Measurements from ENCODE around the gene ZBTB7B.

Gene ZBTB7B

GRCh38 chr1:155038602-155039307 is 36.2 kb downstream of the ZBTB7B start:
- DNase-seq (ENCODE audit: low spot score): no peak

- no peak for DNase-seq (ENCODE audit: low spot score)
Measured at GRCh38 chr1:155039308-155039669, 36.7 kb downstream of the ZBTB7B start.

GRCh38 chr1:155040358-155041093 is 37.9 kb downstream of the ZBTB7B start:
- no peak for DNase-seq (ENCODE audit: low spot score)

- DNase-seq (ENCODE audit: low spot score): no peak
Measured at GRCh38 chr1:155042789-155043188, 40.2 kb downstream of the ZBTB7B start.

- no peak for DNase-seq (ENCODE audit: low spot score)
Measured at GRCh38 chr1:155043301-155043702, 40.7 kb downstream of the ZBTB7B start.

- DNase-seq (ENCODE audit: low spot score): no peak
Measured at GRCh38 chr1:155043793-155044192, 41.2 kb downstream of the ZBTB7B start.

GRCh38 chr1:155044365-155044764 is 41.8 kb downstream of the ZBTB7B start:
- DNase-seq (ENCODE audit: low spot score): no peak

GRCh38 chr1:155044812-155045657 is 42.4 kb downstream of the ZBTB7B start:
- peak; percentile 67 for DNase-seq (ENCODE audit: low spot score)

GRCh38 chr1:155048449-155049334 is 46.1 kb downstream of the ZBTB7B start:
- no peak for DNase-seq (ENCODE audit: low spot score)

GRCh38 chr1:155049651-155050559 is 47.3 kb downstream of the ZBTB7B start:
- DNase-seq (ENCODE audit: low spot score): no peak

- peak; percentile 80 for DNase-seq (ENCODE audit: low spot score)
Measured at GRCh38 chr1:155050560-155051341, 48.1 kb downstream of the ZBTB7B start, which contains the start of gene ADAM15. TSS of gene ADAM15 (plus strand) at chr1:155051316. CDS start at chr1:155051387, 71 bp downstream.

- DNase-seq (ENCODE audit: low spot score): no peak
Measured at GRCh38 chr1:155051342-155051776, 48.8 kb downstream of the ZBTB7B start.

- peak; percentile 54 for DNase-seq (ENCODE audit: low spot score)
Measured at GRCh38 chr1:155051777-155052398, 49.3 kb downstream of the ZBTB7B start.

GRCh38 chr1:155052439-155053395 is 50.1 kb downstream of the ZBTB7B start:
- DNase-seq (ENCODE audit: low spot score): peak; percentile 16

- no peak for DNase-seq (ENCODE audit: low spot score)
Measured at GRCh38 chr1:155053531-155054105, 51.0 kb downstream of the ZBTB7B start.

GRCh38 chr1:155057104-155057503 is 54.5 kb downstream of the ZBTB7B start:
- DNase-seq (ENCODE audit: low spot score): no peak

GRCh38 chr1:155057788-155058211 is 55.2 kb downstream of the ZBTB7B start:
- DNase-seq (ENCODE audit: low spot score): no peak

GRCh38 chr1:155060736-155061135 is 58.1 kb downstream of the ZBTB7B start:
- no peak for DNase-seq (ENCODE audit: low spot score)

Measured in activated CD4-positive, alpha-beta T cell treated with anti-CD3 and anti-CD28 coated beads, Interleukin-2, Interleukin-4, amounts not matched to agents 100 ng/mL and 50 ng/mL, durations not matched to agents 16 hours and 8 hours (primary cell).